Measurements from ENCODE around the gene AGO1.

Gene AGO1

DNA sequence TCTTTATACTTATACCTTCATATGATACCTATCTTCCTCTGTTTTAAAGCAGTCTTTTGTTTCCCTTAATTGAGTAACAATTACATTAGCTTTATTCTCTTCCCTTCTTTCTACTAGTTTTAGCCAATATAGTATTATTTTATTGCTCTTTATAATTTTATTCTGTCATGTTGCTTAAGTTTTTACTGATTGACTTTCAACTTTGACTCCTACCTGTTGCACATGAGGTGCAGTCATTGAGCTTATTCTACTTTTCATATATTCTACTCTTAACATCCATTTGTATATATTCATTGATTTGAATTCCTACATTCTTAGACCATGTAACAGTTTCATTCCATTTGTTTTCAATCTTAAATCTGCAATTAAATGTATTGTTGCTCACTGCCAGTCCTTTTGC lies 97.1 kb downstream of the AGO1 start:
- no peak for DNase-seq (ENCODE audit: low spot score)

Measured in CD4-positive, alpha-beta T cell treated with Interleukin-6 at 100 ng/mL for 8 hours (primary cell).